GM18868 (cell line): Measurements from ENCODE around the gene RUNX1.
"Not testable (repeated sequence)": the region's sequence is repeated elsewhere in the genome, so short reads cannot be mapped to it uniquely, and the experiment has no call there.

Source experiments
- ATAC-seq: cut with Tn5 transposase; IDR thresholded peaks from one replicate; pipeline ENCODE4 v1.9.1; 2021; ENCODE audit warnings: mild to moderate bottlenecking, moderate library complexity; ENCODE audit not compliant: unreplicated experiment

RUNX1 gene

GRCh38 chr21:34815831-34816705 is 233.0 kb downstream of the RUNX1 start:
- ATAC-seq: no peak

DNA sequence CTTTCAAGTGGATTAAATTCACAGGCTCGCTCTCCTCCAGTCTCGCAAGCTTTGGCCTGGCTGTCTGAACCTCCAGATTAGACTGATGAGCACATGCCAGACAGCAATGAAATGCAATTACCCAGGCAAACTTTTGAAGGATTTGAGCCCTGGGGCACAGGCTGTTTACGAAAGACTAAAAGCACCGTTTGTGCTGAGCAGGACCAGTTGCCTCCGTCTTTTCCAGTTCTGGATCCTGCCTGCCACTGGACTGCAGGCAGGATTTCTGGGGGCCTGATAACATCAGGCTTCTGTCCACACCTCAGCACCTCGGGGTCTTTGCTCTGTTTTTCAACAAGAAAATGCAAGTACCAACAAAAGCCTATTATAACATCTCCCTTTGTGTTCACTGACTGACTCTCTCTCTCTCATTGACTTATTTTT is 234.6 kb downstream of the RUNX1 start:
- no peak for ATAC-seq

- no peak for ATAC-seq
Observed at GRCh38 chr21:34813266-34813894, 235.7 kb downstream of the RUNX1 start.

DNA sequence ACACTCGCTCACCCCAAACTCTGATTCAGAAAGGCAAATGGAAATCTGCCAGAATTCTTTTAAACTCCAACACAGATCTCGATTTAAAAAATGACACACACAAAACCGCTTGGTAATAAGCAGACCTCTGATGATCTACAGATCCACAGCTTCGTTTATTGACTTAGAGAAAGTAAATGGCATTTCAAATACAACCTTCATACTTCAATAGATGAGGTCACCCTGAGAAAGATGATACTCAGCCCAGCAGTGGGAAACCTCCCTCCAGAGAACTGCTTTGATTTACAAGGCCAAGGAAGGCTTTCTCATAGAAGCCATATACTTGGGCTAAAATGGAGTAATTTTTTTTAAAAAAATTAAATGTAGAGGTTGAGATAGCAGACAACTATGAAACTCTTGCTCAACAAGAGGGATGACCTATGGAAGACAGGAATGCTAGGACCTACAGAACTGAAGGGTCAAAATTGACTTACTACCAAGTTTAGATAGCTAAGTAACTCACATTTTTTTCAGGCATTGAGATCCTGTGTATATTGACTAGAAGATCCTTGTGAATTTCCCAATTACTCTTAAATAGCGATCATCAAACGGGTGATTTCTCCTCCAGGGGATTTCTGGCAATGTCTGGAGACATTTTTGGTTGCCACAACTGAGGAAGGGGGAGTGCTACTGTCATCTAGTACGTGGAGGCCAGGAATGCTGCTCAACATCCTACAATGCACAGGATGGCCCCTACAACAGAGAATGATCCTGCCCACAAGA is 236.4 kb downstream of the RUNX1 start:
- ATAC-seq: no peak

DNA sequence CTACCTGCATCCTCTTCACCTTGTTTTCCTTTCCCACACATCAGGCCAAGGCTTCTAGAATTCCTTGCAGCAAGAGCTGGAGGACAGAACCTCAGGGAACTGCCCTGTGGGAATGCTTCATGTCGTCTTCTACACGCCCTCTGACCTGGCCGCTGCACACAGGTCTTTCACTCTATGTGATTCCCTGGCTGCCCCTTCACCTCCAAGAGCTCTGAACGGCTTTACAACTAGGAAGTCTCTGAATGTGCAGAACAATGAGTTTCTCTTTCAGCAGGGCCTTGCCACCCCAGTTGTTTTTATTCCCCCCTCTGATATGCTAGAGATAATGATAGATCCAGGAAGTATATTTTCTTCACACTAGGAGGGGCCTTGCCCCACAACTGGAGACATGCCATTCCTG is 237.7 kb downstream of the RUNX1 start:
- ATAC-seq: no peak

GRCh38 chr21:34810786-34811185 is 238.3 kb downstream of the RUNX1 start:
- no peak for ATAC-seq

DNA sequence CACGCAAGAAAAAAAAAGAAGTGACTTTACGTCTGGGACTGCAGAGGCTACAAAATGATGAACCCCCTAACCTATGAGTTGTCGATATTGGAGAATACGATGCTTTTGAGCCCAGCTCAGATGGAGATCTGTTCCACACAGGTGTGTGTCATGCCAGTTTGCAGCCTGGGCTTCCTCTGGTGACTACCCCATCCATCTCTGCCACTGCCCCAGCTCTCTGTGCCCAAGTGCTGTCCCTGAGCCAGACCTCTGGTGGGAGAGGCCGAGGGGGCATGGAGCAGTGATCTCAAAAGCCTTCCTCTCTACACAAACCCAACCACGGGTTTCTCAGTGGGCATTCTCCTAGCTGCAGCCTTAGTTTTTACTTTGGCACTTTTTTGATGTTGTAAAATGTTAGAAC is 239.3 kb downstream of the RUNX1 start:
- no peak for ATAC-seq

- ATAC-seq: no peak
Observed at GRCh38 chr21:34808569-34809204, 240.4 kb downstream of the RUNX1 start.

- peak; percentile 15 for ATAC-seq
Observed at GRCh38 chr21:34807881-34808568, 241.1 kb downstream of the RUNX1 start.

- peak; percentile 78 for ATAC-seq
Observed at GRCh38 chr21:34807146-34807880, 241.8 kb downstream of the RUNX1 start.

- no peak for ATAC-seq
Observed at GRCh38 chr21:34806423-34806822, 242.7 kb downstream of the RUNX1 start.

DNA sequence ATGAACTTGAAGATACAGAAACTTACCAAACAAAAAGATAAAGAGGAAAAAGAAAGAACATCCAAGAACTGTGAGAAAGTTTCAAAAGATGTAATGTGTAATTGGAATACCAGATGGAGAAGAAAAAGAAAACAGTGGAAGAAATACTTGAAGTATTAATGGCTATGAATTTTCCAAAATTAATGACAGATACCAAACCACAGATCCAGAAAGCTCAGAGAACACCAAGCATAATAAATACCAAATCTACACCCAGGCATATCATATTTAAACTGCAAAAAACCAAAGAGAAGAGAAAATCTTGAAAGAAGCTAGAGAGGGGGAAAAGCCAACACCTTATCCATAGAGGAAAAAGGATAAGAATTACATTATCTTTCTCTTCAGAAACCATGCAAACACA is 243.9 kb downstream of the RUNX1 start:
- ATAC-seq: no peak

- ATAC-seq: not testable (repeated sequence)
Observed at GRCh38 chr21:34804584-34804983, 244.5 kb downstream of the RUNX1 start.

GRCh38 chr21:34803782-34804370 is 245.2 kb downstream of the RUNX1 start:
- ATAC-seq: no peak

- no peak for ATAC-seq
Observed at GRCh38 chr21:34802180-34802899, 246.8 kb downstream of the RUNX1 start.

- no peak for ATAC-seq
Observed at GRCh38 chr21:34801519-34802132, 247.5 kb downstream of the RUNX1 start.

DNA sequence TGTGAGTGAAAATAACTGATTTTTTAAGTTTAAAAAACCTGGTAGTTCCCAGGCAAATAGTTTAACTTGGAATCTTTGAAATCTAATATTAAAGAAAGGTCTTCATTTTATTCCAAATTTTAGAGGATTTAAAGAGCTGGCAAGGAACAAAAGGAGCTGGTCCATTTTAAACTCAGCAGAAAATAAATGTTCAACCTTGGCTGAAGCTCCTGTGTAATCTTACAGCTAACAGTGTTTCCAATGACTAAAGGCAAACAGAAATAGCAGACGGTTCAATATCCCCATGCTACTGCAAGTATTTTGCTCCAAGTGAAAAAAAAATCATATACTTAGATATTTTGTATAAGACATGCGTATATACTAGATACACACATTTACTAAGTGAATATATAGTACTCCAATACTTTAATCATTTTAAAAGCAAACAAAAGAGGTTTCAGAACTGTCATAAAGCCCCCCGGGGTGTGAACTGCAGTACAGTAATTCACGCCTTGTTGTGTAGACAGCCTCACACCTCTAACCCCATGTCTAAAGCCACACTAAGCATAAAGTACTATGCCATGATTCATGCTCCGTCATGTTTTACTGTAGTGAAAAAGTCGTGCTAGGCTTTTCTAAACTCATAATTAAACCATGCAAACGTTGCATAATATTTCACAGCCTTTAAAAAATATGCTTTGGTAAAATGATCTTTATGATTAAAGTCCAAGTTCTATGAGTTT is 248.1 kb downstream of the RUNX1 start:
- no peak for ATAC-seq

- no peak for ATAC-seq
Observed at GRCh38 chr21:34799092-34799491, 250.0 kb downstream of the RUNX1 start.
